Measurements from ENCODE around the gene TLE5.

- TF ChIP-seq EP300 (IDR thresholded peaks at IDR 0.05): no peak
- TF ChIP-seq POLR2AphosphoS5 (IDR thresholded peaks at IDR 0.05): no peak
These were observed 9.5 kb upstream of the TLE5 start for GRCh38 chr19:3071768-3072167.

Data from gastroesophageal sphincter (tissue), 2 donors.